Testis (tissue), 3 donors: Measurements from ENCODE around the gene ABCG8. TPM values are rescaled to one million over a fixed set of nuclear protein-coding genes. Genes with fewer than 3 reads are reported as not detected.
"Not testable (repeated sequence)": the region's sequence is repeated elsewhere in the genome, so short reads cannot be mapped to it uniquely, and the experiment has no call there.

Experiments
- DNase-seq: peaks from one replicate; pipeline ENCODE4 v3.0.0-alpha.2; 2019
- H3K27ac ChIP-seq, 2 donors: fragments of 200-600 bp; sonication (generic); one replicate each; pipeline ENCODE4 v1.5.1; 2019
- H3K27me3 ChIP-seq: fragments of 200-600 bp; sonication (generic); one replicate; pipeline ENCODE4 v1.5.1; 2019
- H3K36me3 ChIP-seq: fragments of 200-600 bp; sonication (generic); one replicate; pipeline ENCODE4 v1.5.1; 2017; ENCODE audit warnings: low read depth; ENCODE audit errors: missing control alignments
- H3K4me1 ChIP-seq: fragments of 200-600 bp; sonication (generic); one replicate; pipeline ENCODE4 v1.5.1; 2019
- H3K4me3 ChIP-seq, 2 donors: fragments of 200-600 bp; sonication (generic); one replicate each; pipeline ENCODE4 v1.5.1; 2017 to 2019
- H3K9me3 ChIP-seq: fragments of 200-600 bp; sonication (generic); one replicate; pipeline ENCODE4 v1.5.1; 2017
- POLR2A ChIP-seq: fragments of 450-650 bp; IDR thresholded peaks from one replicate; pipeline ENCODE4 v1.6.1; 2017; ENCODE audit warnings: antibody characterized with exemption, mild to moderate bottlenecking, moderate library complexity
- WGBS, 2 donors: methylation state at CpG; one replicate each; pipeline ENCODE4 v1.1.5; 2018; 5-methylcytosine and 5-hydroxymethylcytosine counted together
- intact Hi-C: fragments of 100-400 bp; cut with DNase I; formaldehyde crosslinking; loops from one replicate; pipeline ENCODE4 v1.15.1; 2023; ENCODE audit warnings: low total_unique reads
- polyA plus RNA-seq: library from polyadenylated mRNA; stranded (reverse); fragments of 350-450 nt; fragmentation: Illumina TruSeq; extraction: RNeasy Lipid Tissue Mini Kit (QIAGEN cat#74804); gene quantifications from one replicate; pipeline ENCODE4 v1.2.3, GENCODE V29; 2014; ENCODE audit warnings: low read depth, low replicate concordance; ENCODE audit not compliant: insufficient read depth
- total RNA-seq, 2 donors: library from RNA; depleted of rRNA; stranded (reverse); fragments of >200 nt; gene quantifications; one replicate each; pipeline ENCODE4 v1.2.3, GENCODE V29; 2016
- TF ChIP-seq, protein P1 (sequence below), 3 experiments: fragments of 450-650 bp in 2 of 3; fragments of 200-600 bp in 1 of 3; sonication (generic) in 1 of 3; IDR thresholded peaks; one replicate each; pipeline ENCODE4 v1.5.1; 2016 to 2019; ENCODE audit warnings: antibody characterized with exemption in 3 of 3, mild to moderate bottlenecking in 2 of 3, moderate library complexity in 1 of 3

The ABCG8 gene
- total and polyA plus RNA-seq, 3 donors from 2014 or later = 0.24 to 0.43 TPM; not detected in 1

GRCh38 chr2:43906448-43907109, 67.8 kb downstream of the ABCG8 start:
- DNase-seq = no peak
- Histone ChIP-seq H3K27ac (no peak overlapping the region), H3K36me3 (no peaks in the 10 kb centered on the region), H3K9me3 (no peaks in the 10 kb centered on the region), H3K27me3 (no peaks in the 10 kb centered on the region), H3K4me3 (no peak overlapping the region), H3K4me1 (no peaks in the 10 kb centered on the region)
- TF ChIP-seq, protein P1, sequence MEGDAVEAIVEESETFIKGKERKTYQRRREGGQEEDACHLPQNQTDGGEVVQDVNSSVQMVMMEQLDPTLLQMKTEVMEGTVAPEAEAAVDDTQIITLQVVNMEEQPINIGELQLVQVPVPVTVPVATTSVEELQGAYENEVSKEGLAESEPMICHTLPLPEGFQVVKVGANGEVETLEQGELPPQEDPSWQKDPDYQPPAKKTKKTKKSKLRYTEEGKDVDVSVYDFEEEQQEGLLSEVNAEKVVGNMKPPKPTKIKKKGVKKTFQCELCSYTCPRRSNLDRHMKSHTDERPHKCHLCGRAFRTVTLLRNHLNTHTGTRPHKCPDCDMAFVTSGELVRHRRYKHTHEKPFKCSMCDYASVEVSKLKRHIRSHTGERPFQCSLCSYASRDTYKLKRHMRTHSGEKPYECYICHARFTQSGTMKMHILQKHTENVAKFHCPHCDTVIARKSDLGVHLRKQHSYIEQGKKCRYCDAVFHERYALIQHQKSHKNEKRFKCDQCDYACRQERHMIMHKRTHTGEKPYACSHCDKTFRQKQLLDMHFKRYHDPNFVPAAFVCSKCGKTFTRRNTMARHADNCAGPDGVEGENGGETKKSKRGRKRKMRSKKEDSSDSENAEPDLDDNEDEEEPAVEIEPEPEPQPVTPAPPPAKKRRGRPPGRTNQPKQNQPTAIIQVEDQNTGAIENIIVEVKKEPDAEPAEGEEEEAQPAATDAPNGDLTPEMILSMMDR (IDR thresholded peaks at IDR 0.05) = no peak
- no peak for TF ChIP-seq POLR2A
- intact Hi-C loops = no loop called here
- 89 to 93% methylated on average over 6 of the region's 6 CpGs for WGBS, 2 donors

DNA sequence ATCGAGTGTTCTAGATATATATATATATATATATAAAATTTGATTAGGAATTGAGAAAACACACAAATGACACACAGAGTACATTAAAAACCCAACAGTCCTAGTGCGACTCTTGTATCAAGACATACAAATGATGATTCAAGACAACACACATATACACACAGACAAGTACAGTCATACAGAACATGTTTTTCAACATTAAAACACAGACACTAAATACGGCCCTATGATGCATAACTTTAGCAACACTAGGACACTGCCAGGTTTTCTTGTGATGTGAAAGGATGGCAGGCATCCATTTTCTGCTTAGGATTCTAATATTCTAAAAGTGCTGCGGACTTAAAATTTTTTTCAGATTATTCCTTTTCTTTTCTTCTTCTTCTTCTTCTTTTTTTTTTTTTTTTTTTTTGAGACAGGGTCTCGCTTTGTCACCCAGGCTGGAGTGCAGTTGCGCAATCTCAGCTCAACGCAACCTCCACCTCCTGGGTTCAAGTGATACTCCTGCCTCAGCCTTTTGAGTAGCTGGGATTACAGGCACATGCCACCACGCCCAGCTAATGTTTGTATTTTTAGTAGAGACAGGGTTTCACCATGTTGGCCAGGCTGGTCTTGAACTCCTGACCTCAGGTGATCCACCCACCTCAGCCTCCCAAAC, 72.5 kb downstream of the ABCG8 start:
- DNase-seq, H3K4me3 ChIP-seq, H3K9me3 ChIP-seq, H3K27me3 ChIP-seq, H3K4me1 ChIP-seq, H3K27ac ChIP-seq, H3K36me3 ChIP-seq: not testable (repeated sequence)
- 92 to 97% methylated on average over 8 of the region's 8 CpGs for WGBS, 2 donors
- intact Hi-C loops = loop anchor here (10.0 kb wide), 1 partner anchor 504 kb away; no protein-coding TSS in a partner anchor

GRCh38 chr2:43924463-43924862, 85.7 kb downstream of the ABCG8 start:
- intact Hi-C loops = no loop called here
- H3K36me3 ChIP-seq = no peaks in the 10 kb centered on the region
- DNase-seq = no peak
- 95 to 96% methylated on average over 2 of the region's 2 CpGs for WGBS, 2 donors
- H3K9me3 ChIP-seq = no peaks in the 10 kb centered on the region
- H3K4me3 ChIP-seq = no peak overlapping the region
- no peaks in the 10 kb centered on the region for H3K27me3 ChIP-seq
- TF ChIP-seq, protein P1 (IDR thresholded peaks at IDR 0.05) = no peak
- no peak for TF ChIP-seq POLR2A
- H3K27ac ChIP-seq = no peak overlapping the region
- H3K4me1 ChIP-seq = no peaks in the 10 kb centered on the region

DNA sequence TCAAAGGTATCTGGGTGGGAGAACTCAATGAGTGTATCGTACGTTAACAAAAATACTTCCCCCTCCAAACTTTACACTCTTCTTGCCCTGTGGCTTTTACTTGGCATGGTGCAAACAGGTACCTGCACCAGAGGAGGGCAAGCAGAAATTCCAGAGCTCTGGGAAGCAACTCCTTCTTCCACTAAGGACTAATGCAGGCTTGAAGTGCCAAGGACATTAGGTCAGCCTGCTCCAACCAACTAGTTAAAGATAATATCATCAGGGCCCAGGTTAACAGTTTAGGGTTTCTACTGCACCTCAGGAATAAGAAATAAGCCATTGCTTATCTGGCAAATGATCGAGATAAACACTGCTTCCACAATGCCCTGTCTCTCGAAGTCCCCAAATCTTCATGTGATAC, 86.7 kb downstream of the ABCG8 start:
- H3K4me1 ChIP-seq = no peaks in the 10 kb centered on the region
- 94 to 95% methylated on average over 4 of the region's 4 CpGs for WGBS, 2 donors
- H3K36me3 ChIP-seq = no peaks in the 10 kb centered on the region
- intact Hi-C loops = no loop called here
- no peak for DNase-seq
- H3K9me3 ChIP-seq = no peaks in the 10 kb centered on the region
- no peak overlapping the region for H3K27ac ChIP-seq
- H3K4me3 ChIP-seq = no peak overlapping the region
- no peaks in the 10 kb centered on the region for H3K27me3 ChIP-seq
- TF ChIP-seq POLR2A = no peak
- TF ChIP-seq, protein P1 (IDR thresholded peaks at IDR 0.05) = no peak

- Histone ChIP-seq H3K4me3 (no peak overlapping the region), H3K27me3 (no peaks in the 10 kb centered on the region), H3K9me3 (no peaks in the 10 kb centered on the region), H3K27ac (no peak overlapping the region), H3K4me1 (no peaks in the 10 kb centered on the region), H3K36me3 (no peaks in the 10 kb centered on the region)
- TF ChIP-seq, protein P1 (IDR thresholded peaks at IDR 0.05) = no peak
- TF ChIP-seq POLR2A = no peak
- WGBS, 2 donors = 88 to 90% methylated on average over 4 of the region's 4 CpGs
- DNase-seq = no peak
- intact Hi-C loops = no loop called here
These were observed 88.7 kb downstream of the ABCG8 start for GRCh38 chr2:43927442-43927841.
